IMR-90 (cell line): Measurements from ENCODE around the gene MAS1L. TPM values are rescaled to one million over a fixed set of nuclear protein-coding genes. Genes with fewer than 3 reads are reported as not detected.

Experiments
- ATAC-seq: fragments of 200-7000 bp; cut with Tn5 transposase; 2 replicates; pipeline ENCODE4 v1.9.1; 2020; ENCODE audit warnings: low read depth, mild to moderate bottlenecking, moderate library complexity
- BruUV-seq: library from RNA; stranded (reverse); fragments of 400-500 nt; replicated peaks from 2 replicates; lab custom pipeline; 2021; lab: Mats Ljungman, UMichigan
- CTCF ChIA-PET: fragments of 300-600 bp; formaldehyde crosslinking; extraction: SDS; loops from one replicate; lab custom pipeline; 2021; ENCODE audit warnings: antibody characterized with exemption; lab: Yijun Ruan, JAX
- POLR2A ChIA-PET: fragments of 300-600 bp; sonication (Branson Sonifier 250); formaldehyde crosslinking; loops from one replicate; lab custom pipeline; 2022; ENCODE audit warnings: antibody characterized with exemption; ENCODE audit not compliant: unreplicated experiment; lab: Charles Lee
- DNase-seq: peaks from one replicate; pipeline ENCODE4 v3.0.0; 2013
- H2AFZ ChIP-seq: replicated peaks from 2 replicates; pipeline ENCODE3; 2013; ENCODE audit warnings: low read length, mild to moderate bottlenecking; ENCODE audit not compliant: poor library complexity
- H2AK5ac ChIP-seq: 2 replicates; pipeline ENCODE4 v1.6.1; 2013; ENCODE audit warnings: low read depth, low read length, inconsistent platforms
- H2AK9ac ChIP-seq: replicated peaks from 2 replicates; pipeline ENCODE3; 2013; ENCODE audit warnings: mild to moderate bottlenecking, low read depth, low read length, moderate library complexity; ENCODE audit not compliant: poor library complexity
- H2BK120ac ChIP-seq: 2 replicates; pipeline ENCODE4 v1.6.1; 2013; ENCODE audit warnings: low read depth, low read length, inconsistent platforms
- H2BK15ac ChIP-seq: 3 replicates; pipeline ENCODE4 v1.6.1; 2013; ENCODE audit warnings: low read depth, low read length, inconsistent platforms
- H2BK20ac ChIP-seq: 2 replicates; pipeline ENCODE4 v1.6.1; 2013; ENCODE audit warnings: low read depth, mild to moderate bottlenecking, inconsistent platforms, low read length, moderate library complexity
- H2BK5ac ChIP-seq: 2 replicates; pipeline ENCODE4 v1.6.1; 2013; ENCODE audit warnings: mild to moderate bottlenecking, low read depth, low read length, inconsistent platforms; ENCODE audit not compliant: poor library complexity, severe bottlenecking
- H3K14ac ChIP-seq: replicated peaks from 2 replicates; pipeline ENCODE4 v1.6.1; 2013; ENCODE audit warnings: low read depth, low read length, inconsistent platforms
- H3K18ac ChIP-seq: 2 replicates; pipeline ENCODE4 v1.6.1; 2013; ENCODE audit warnings: low read depth, low read length, control low read depth
- H3K23ac ChIP-seq: 2 replicates; pipeline ENCODE4 v1.6.1; 2013; ENCODE audit warnings: low read depth, low read length, inconsistent platforms
- H3K27ac ChIP-seq: 2 replicates; pipeline ENCODE4 v1.5.1; 2013; ENCODE audit warnings: mild to moderate bottlenecking, control low read depth, low read length; ENCODE audit not compliant: insufficient read depth
- H3K27me3 ChIP-seq: 2 replicates; pipeline ENCODE4 v1.6.1; 2013; ENCODE audit warnings: low read length; ENCODE audit not compliant: control insufficient read depth, insufficient read depth
- H3K36me3 ChIP-seq: 2 replicates; pipeline ENCODE4 v1.6.1; 2013; ENCODE audit warnings: low read length, mixed read lengths; ENCODE audit not compliant: control insufficient read depth, insufficient read depth
- H3K4ac ChIP-seq: 2 replicates; pipeline ENCODE4 v1.6.1; 2013; ENCODE audit warnings: low read depth, low read length, inconsistent platforms
- H3K4me1 ChIP-seq: 2 replicates; pipeline ENCODE4 v1.6.1; 2013; ENCODE audit warnings: low read length, mixed read lengths; ENCODE audit not compliant: control insufficient read depth, insufficient read depth
- H3K4me2 ChIP-seq: 2 replicates; pipeline ENCODE4 v1.6.1; 2013; ENCODE audit warnings: low read depth, mild to moderate bottlenecking, control low read depth, low read length, moderate library complexity
- H3K4me3 ChIP-seq: 2 replicates; pipeline ENCODE4 v1.5.1; 2013; ENCODE audit warnings: low read depth, mild to moderate bottlenecking, control low read depth, low read length, moderate library complexity; ENCODE audit not compliant: insufficient read depth
- H3K56ac ChIP-seq: 2 replicates; pipeline ENCODE4 v1.6.1; 2013; ENCODE audit warnings: low read length, inconsistent platforms; ENCODE audit not compliant: insufficient read depth; ENCODE audit errors: extremely low read depth
- H3K79me1 ChIP-seq, 2 experiments: 2 replicates each; pipeline ENCODE4 v1.6.1; 2013; ENCODE audit warnings: low read length in 2 of 2, inconsistent platforms in 1 of 2, low read depth in 1 of 2
- H3K9ac ChIP-seq: 2 replicates; pipeline ENCODE4 v1.6.1; 2013; ENCODE audit warnings: low read depth, low read length, control low read depth
- H3K9me1 ChIP-seq: 2 replicates; pipeline ENCODE4 v1.6.1; 2013; ENCODE audit warnings: low read length, inconsistent platforms; ENCODE audit not compliant: insufficient read depth
- H3K9me3 ChIP-seq: 2 replicates; pipeline ENCODE4 v1.6.1; 2013; ENCODE audit warnings: low read length; ENCODE audit not compliant: control insufficient read depth, insufficient read depth
- H4K20me1 ChIP-seq: 2 replicates; pipeline ENCODE4 v1.6.1; 2013; ENCODE audit warnings: low read length, inconsistent platforms; ENCODE audit not compliant: insufficient read depth
- H4K5ac ChIP-seq: 2 replicates; pipeline ENCODE4 v1.6.1; 2013; ENCODE audit warnings: mild to moderate bottlenecking, low read depth, low read length, control low read depth
- H4K8ac ChIP-seq, 2 experiments: 2 replicates each; pipeline ENCODE4 v1.6.1; 2013; ENCODE audit warnings: low read depth in 2 of 2, low read length in 2 of 2, control low read depth in 1 of 2, inconsistent platforms in 1 of 2
- H4K91ac ChIP-seq: 2 replicates; pipeline ENCODE4 v1.6.1; 2013; ENCODE audit warnings: low read depth, low read length, inconsistent platforms; ENCODE audit not compliant: insufficient read depth
- CEBPB ChIP-seq: IDR thresholded peaks from 2 replicates; pipeline ENCODE4 v1.6.1; 2012; ENCODE audit warnings: low read depth, low read length, improper control_type of control experiment
- RAD21 ChIP-seq: IDR thresholded peaks from 2 replicates; pipeline ENCODE4 v1.6.1; 2012; ENCODE audit warnings: low read length, improper control_type of control experiment
- WGBS, 2 experiments: methylation state at CpG; one replicate each; pipeline versions ENCODE4 v1.1.5 to v1.1.7; 2013; ENCODE audit warnings: missing lambda C conversion rate in 2 of 2; ENCODE audit not compliant: insufficient read length in 1 of 2; ENCODE audit errors: extremely low coverage in 2 of 2; 5-methylcytosine and 5-hydroxymethylcytosine counted together
- dilution Hi-C: fragments of 300-500 bp; cut with HindIII; formaldehyde crosslinking; loops from one replicate; pipeline ENCODE4 v1.14.3; 2018; ENCODE audit warnings: low sequenced_read_pairs; ENCODE audit not compliant: unreplicated experiment
- in situ Hi-C: fragments of 300-500 bp; cut with MboI; formaldehyde crosslinking; loops from 3 replicates; pipeline ENCODE4 v1.14.3; 2019; ENCODE audit warnings: low sequenced_read_pairs, inconsistent platforms, mixed read lengths
- intact Hi-C: fragments of 100-400 bp; cut with micrococcal nuclease; formaldehyde crosslinking; loops from 2 replicates; pipeline ENCODE4 v1.10.0; 2022
- polyA plus RNA-seq, 3 experiments: library from polyadenylated mRNA; depleted of rRNA; stranded (reverse); fragments of >200 nt; gene quantifications; 2 replicates each; pipeline ENCODE4 v1.2.3, GENCODE V29; 2012; ENCODE audit warnings: low replicate concordance in 1 of 3
- total RNA-seq: library from RNA; depleted of rRNA; stranded (reverse); fragments of >200 nt; gene quantifications from 2 replicates; pipeline ENCODE4 v1.2.3, GENCODE V29; 2012

Gene MAS1L
- total and polyA plus RNA-seq, 2 of the 4 experiments (the other 2 are of a cell fraction), result not detected

- Histone ChIP-seq H3K27ac (no peak overlapping the region), H3K14ac (no peak overlapping the region), H2BK20ac (no peak overlapping the region), H4K8ac (no peak overlapping the region), H3K27me3 (no peaks in the 10 kb centered on the region), H3K36me3 (no peaks in the 10 kb centered on the region), H2AK9ac (no peak overlapping the region), H4K91ac (no peak overlapping the region), H3K18ac (no peak overlapping the region), H3K9ac (no peak overlapping the region), H3K4me3 (no peak overlapping the region), H2BK120ac (no peak overlapping the region), H3K4ac (no peak overlapping the region), H4K5ac (no peak overlapping the region), H3K23ac (no peak overlapping the region), H2BK15ac (no peak overlapping the region), H3K9me1 (no peaks in the 10 kb centered on the region), H2AK5ac (no peak overlapping the region), H3K4me2 (no peak overlapping the region), H3K4me1 (no peaks in the 10 kb centered on the region), H3K79me1 (no peaks in the 10 kb centered on the region), H2BK5ac (no peak overlapping the region), H3K9me3 (peaks cover 5% of the 10 kb centered on the region; the same call in 1 of the 2 replicates), H2AFZ (no peak overlapping the region), H3K56ac (no peak overlapping the region), H4K20me1 (no peaks in the 10 kb centered on the region)
- WGBS, 2 experiments, result 20% methylated on average over 2 of the region's 8 CpGs; no CpG with 5 or more reads in 1 of the 2 experiments
- BruUV-seq, result no TSS peak
- intact Hi-C loops, result no loop called here
- dilution Hi-C loops, result no loop called here
- TF ChIP-seq CEBPB, result no peak
- TF ChIP-seq RAD21, result no peak
- in situ Hi-C loops, result no loop called here
- CTCF ChIA-PET, result no interaction called here
- no peak for DNase-seq
- POLR2A ChIA-PET, result no interaction called here
- ATAC-seq, result no peak
Measured at GRCh38 chr6:29521006-29521680, 33.4 kb upstream of the MAS1L start.
